Measurements from ENCODE around the gene CRY2.
A peak's percentile ranks its signal among the peaks of the same experiment; 100 is the strongest.
"Not testable (repeated sequence)": the region's sequence is repeated elsewhere in the genome, so short reads cannot be mapped to it uniquely, and the experiment has no call there.

Gene CRY2

DNA sequence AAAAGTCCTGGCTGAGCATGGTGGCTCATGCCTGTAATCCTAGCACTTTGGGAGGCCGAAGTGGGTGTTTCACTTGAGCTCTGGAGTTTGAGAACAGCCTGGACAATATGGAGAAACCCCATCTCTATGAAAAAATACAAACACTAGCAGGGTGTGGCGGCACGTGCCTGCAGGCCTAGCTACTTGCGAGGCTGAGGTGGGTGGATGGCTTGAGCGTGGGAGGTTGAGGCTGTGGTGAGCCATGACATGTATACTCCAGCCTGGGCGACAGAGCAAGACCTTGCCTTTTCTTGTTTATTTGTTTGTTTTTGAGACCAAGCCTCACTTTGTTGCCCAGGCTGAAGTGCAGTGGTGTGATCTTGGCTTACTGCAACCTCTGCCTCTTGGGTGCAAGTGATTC is 8.1 kb upstream of the CRY2 start:
- Histone ChIP-seq H3K27ac (ENCODE audit: low read length) (no peak overlapping the region), H3K27me3 (ENCODE audit: control insufficient read depth, insufficient read depth, low read length) (no peaks in the 10 kb centered on the region), H3K4me3 (ENCODE audit: low read length) (no peak overlapping the region), H3K4me1 (ENCODE audit: control insufficient read depth, low read depth, low read length) (peaks cover 4% of the 10 kb centered on the region), H3K9ac (ENCODE audit: low read length) (no peak overlapping the region), H3K36me3 (ENCODE audit: control insufficient read depth, low read depth, low read length) (no peaks in the 10 kb centered on the region), H3K9me3 (ENCODE audit: control insufficient read depth, low read depth, low read length) (no peaks in the 10 kb centered on the region)

- not testable (repeated sequence) for H3K9me3 ChIP-seq (ENCODE audit: control insufficient read depth, low read depth, low read length); H3K36me3 ChIP-seq (ENCODE audit: control insufficient read depth, low read depth, low read length); H3K27ac ChIP-seq (ENCODE audit: low read length); H3K4me3 ChIP-seq (ENCODE audit: low read length); H3K27me3 ChIP-seq (ENCODE audit: control insufficient read depth, insufficient read depth, low read length); H3K9ac ChIP-seq (ENCODE audit: low read length); H3K4me1 ChIP-seq (ENCODE audit: control insufficient read depth, low read depth, low read length)
These were observed 7.0 kb upstream of the CRY2 start for GRCh38 chr11:45840251-45840650.

GRCh38 chr11:45843158-45843924 is 3.9 kb upstream of the CRY2 start:
- Histone ChIP-seq H3K27me3 (ENCODE audit: control insufficient read depth, insufficient read depth, low read length) (peaks cover 24% of the 10 kb centered on the region), H3K36me3 (ENCODE audit: control insufficient read depth, low read depth, low read length) (no peaks in the 10 kb centered on the region), H3K4me1 (ENCODE audit: control insufficient read depth, low read depth, low read length) (peaks cover 4% of the 10 kb centered on the region), H3K9me3 (ENCODE audit: control insufficient read depth, low read depth, low read length) (no peaks in the 10 kb centered on the region), H3K27ac (ENCODE audit: low read length) (no peak overlapping the region), H3K4me3 (ENCODE audit: low read length) (no peak overlapping the region), H3K9ac (ENCODE audit: low read length) (no peak overlapping the region)

GRCh38 chr11:45844822-45845578 is 2.3 kb upstream of the CRY2 start:
- no peaks in the 10 kb centered on the region for H3K36me3 ChIP-seq (ENCODE audit: control insufficient read depth, low read depth, low read length)
- H3K4me1 ChIP-seq (ENCODE audit: control insufficient read depth, low read depth, low read length): peaks cover 4% of the 10 kb centered on the region
- no peak overlapping the region for H3K27ac ChIP-seq (ENCODE audit: low read length)
- no peaks in the 10 kb centered on the region for H3K9me3 ChIP-seq (ENCODE audit: control insufficient read depth, low read depth, low read length)
- H3K9ac ChIP-seq (ENCODE audit: low read length): no peak overlapping the region
- no peak overlapping the region for H3K4me3 ChIP-seq (ENCODE audit: low read length)
- H3K27me3 ChIP-seq (ENCODE audit: control insufficient read depth, insufficient read depth, low read length): peaks cover 31% of the 10 kb centered on the region

DNA sequence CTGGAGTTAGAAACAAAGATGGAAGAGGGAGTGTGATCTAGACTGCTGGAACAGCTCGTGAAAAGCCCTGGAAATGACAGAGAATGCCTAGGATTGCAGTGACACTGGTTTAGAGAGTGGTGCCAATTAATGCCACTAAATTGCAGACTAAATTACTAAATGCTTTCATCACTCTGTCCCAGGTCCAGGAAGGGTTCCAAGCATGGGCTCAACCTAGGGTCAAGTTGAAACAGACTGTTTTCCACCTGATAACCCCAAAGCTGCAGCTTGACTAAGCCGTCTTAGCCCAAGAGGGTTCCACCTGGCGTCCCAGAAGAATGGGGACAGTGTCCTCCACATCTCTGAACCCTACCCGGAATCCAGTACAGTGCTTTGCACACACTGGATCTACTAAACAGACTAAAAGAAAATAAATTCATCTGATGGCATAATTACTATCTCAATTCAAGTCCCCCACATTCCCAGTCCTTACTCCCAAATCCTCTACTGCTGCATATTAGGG is 1.1 kb upstream of the CRY2 start:
- no peaks in the 10 kb centered on the region for H3K36me3 ChIP-seq (ENCODE audit: control insufficient read depth, low read depth, low read length)
- no peak overlapping the region for H3K9ac ChIP-seq (ENCODE audit: low read length)
- H3K27ac ChIP-seq (ENCODE audit: low read length): no peak overlapping the region
- H3K4me3 ChIP-seq (ENCODE audit: low read length): no peak overlapping the region
- no peaks in the 10 kb centered on the region for H3K9me3 ChIP-seq (ENCODE audit: control insufficient read depth, low read depth, low read length)
- H3K4me1 ChIP-seq (ENCODE audit: control insufficient read depth, low read depth, low read length): peaks cover 4% of the 10 kb centered on the region
- H3K27me3 ChIP-seq (ENCODE audit: control insufficient read depth, insufficient read depth, low read length): peaks cover 31% of the 10 kb centered on the region

GRCh38 chr11:45847911-45848316 is 639 bp downstream of the CRY2 start:
- peak overlapping the region; percentile 66 for H3K9ac ChIP-seq (ENCODE audit: low read length)
- H3K27ac ChIP-seq (ENCODE audit: low read length): no peak overlapping the region
- no peaks in the 10 kb centered on the region for H3K36me3 ChIP-seq (ENCODE audit: control insufficient read depth, low read depth, low read length)
- peaks cover 31% of the 10 kb centered on the region for H3K27me3 ChIP-seq (ENCODE audit: control insufficient read depth, insufficient read depth, low read length)
- H3K4me3 ChIP-seq (ENCODE audit: low read length): peak overlapping the region; percentile 89
- peaks cover 12% of the 10 kb centered on the region for H3K4me1 ChIP-seq (ENCODE audit: control insufficient read depth, low read depth, low read length)
- no peaks in the 10 kb centered on the region for H3K9me3 ChIP-seq (ENCODE audit: control insufficient read depth, low read depth, low read length)

DNA sequence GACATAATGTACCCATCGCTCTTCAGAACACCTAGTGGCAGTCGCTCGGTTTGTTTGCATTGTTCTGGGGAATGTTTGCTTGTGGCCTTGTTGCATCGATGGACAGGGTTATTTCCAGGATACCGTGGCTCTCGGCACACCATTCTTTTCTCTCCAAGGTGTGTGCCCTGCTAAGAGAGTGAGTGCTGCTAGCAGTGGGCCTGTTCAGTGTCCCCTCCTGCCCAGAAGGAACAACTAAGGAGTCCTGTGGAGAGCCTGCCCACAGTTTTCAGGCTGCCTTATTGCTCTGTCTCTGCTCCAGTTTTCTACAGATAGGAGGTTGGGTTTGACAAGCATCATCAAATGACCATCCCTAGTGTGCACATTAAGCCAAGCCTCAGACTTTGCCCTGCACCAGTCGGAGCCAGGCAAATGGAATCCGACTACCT is 1.4 kb downstream of the CRY2 start:
- H3K9ac ChIP-seq (ENCODE audit: low read length): no peak overlapping the region
- peaks cover 13% of the 10 kb centered on the region for H3K4me1 ChIP-seq (ENCODE audit: control insufficient read depth, low read depth, low read length)
- H3K4me3 ChIP-seq (ENCODE audit: low read length): peak overlapping the region; percentile 89

DNA sequence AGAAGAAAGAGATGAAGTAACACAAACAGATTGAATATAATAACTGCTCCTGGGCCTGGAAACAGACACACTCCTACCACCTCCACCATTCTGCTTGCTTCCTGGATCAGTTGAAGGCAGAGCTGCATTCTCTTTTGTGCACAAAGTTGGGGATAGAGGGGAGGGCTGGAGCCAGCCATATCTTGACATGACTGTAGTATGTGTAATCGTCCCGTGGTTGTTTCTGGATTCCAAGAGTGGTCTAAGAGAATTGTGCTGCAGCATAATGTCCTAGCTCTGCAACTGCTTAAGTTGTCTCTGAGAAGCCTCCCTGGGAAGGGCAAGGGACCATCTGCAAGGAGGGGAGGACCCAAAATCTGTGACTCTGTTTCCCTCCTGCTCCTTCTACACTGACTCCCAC is 3.2 kb downstream of the CRY2 start:
- Histone ChIP-seq H3K36me3 (ENCODE audit: control insufficient read depth, low read depth, low read length) (no peaks in the 10 kb centered on the region), H3K9ac (ENCODE audit: low read length) (no peak overlapping the region), H3K27ac (ENCODE audit: low read length) (no peak overlapping the region), H3K4me3 (ENCODE audit: low read length) (no peak overlapping the region), H3K27me3 (ENCODE audit: control insufficient read depth, insufficient read depth, low read length) (peaks cover 24% of the 10 kb centered on the region), H3K9me3 (ENCODE audit: control insufficient read depth, low read depth, low read length) (no peaks in the 10 kb centered on the region), H3K4me1 (ENCODE audit: control insufficient read depth, low read depth, low read length) (peaks cover 23% of the 10 kb centered on the region)

More for the DNA sequence above, 1.4 kb downstream of the CRY2 start:
- H3K9me3 ChIP-seq (ENCODE audit: control insufficient read depth, low read depth, low read length): no peaks in the 10 kb centered on the region
- H3K27ac ChIP-seq (ENCODE audit: low read length): no peak overlapping the region
- H3K27me3 ChIP-seq (ENCODE audit: control insufficient read depth, insufficient read depth, low read length): peaks cover 31% of the 10 kb centered on the region
- H3K36me3 ChIP-seq (ENCODE audit: control insufficient read depth, low read depth, low read length): no peaks in the 10 kb centered on the region

DNA sequence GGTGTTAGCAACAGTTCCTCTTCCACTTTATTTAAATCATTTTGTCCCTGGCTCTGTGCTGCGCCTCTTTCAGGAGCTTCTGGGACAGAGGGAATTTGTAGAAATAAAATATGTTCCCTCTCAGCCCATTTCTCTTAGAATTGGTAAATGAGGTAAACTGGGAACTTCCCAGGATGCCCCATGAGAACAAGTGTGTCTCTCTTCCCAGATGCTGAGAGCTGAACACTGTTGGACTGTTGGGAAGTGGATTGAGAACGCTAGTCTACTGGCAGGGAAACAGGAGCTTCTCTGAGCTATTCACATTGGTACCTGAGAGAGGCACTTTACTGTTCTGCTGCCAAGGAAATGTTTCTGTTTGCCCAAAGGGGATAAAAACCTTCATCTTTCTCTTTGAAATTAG is 4.0 kb downstream of the CRY2 start:
- Histone ChIP-seq H3K27me3 (ENCODE audit: control insufficient read depth, insufficient read depth, low read length) (peaks cover 16% of the 10 kb centered on the region), H3K27ac (ENCODE audit: low read length) (no peak overlapping the region), H3K4me1 (ENCODE audit: control insufficient read depth, low read depth, low read length) (peaks cover 28% of the 10 kb centered on the region), H3K9me3 (ENCODE audit: control insufficient read depth, low read depth, low read length) (no peaks in the 10 kb centered on the region), H3K9ac (ENCODE audit: low read length) (no peak overlapping the region), H3K36me3 (ENCODE audit: control insufficient read depth, low read depth, low read length) (no peaks in the 10 kb centered on the region), H3K4me3 (ENCODE audit: low read length) (no peak overlapping the region)

DNA sequence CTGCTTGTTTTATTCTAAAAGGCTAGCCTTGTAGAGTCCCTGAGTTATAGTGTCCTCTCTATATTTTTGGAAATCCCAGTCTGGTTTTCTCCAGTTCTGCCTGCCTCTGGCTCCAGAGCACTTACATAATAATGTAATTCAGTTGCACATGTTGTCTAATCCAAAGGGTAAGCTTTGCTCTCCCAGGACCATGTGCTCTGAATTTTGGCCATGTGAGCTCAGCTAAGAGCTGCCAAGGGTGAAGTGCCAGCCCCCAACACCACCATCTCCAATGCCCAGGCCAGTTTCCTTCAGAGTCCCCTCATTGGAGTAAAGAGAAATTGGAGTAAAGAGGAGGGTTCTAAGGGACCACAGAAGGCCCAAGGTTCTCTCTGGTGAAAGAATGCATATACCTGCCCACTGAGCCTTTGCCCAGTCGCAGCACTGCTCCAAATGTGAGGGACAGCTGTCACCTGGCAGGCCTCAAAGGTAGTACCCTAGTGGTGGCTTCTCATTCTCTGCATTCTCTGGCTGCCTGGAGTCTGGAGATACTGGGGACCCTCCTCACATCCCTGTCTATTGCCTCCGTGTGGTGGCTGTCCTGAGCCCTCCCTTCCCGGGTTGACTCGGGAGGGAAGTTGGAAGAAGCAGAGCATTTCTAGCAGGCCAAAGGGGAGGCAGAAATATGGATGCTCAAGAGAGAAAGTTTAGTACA is 4.9 kb downstream of the CRY2 start:
- no peak overlapping the region for H3K9ac ChIP-seq (ENCODE audit: low read length)
- H3K4me1 ChIP-seq (ENCODE audit: control insufficient read depth, low read depth, low read length): peaks cover 28% of the 10 kb centered on the region
- H3K27me3 ChIP-seq (ENCODE audit: control insufficient read depth, insufficient read depth, low read length): peaks cover 9% of the 10 kb centered on the region
- no peak overlapping the region for H3K4me3 ChIP-seq (ENCODE audit: low read length)
- H3K36me3 ChIP-seq (ENCODE audit: control insufficient read depth, low read depth, low read length): no peaks in the 10 kb centered on the region
- H3K27ac ChIP-seq (ENCODE audit: low read length): no peak overlapping the region
- no peaks in the 10 kb centered on the region for H3K9me3 ChIP-seq (ENCODE audit: control insufficient read depth, low read depth, low read length)

DNA sequence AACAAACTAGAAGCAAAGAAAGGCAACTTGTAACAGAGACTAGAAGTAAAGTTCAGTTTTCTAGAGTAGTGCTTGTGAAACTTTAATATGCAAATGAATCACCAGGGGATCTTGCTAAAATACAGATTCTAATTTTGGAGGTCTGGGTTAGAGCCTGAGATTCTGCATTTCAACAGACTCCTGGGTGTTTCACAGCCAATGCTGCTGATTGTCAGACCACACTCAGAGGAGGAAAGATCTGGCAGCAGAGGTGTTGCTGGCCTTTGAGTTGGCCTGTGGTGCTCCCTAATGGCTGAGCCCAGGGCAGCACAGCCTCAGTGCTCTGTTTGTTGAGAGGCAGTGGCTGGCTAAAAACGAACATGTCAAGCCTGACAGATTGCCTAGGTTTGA is 5.4 kb downstream of the CRY2 start:
- no peak overlapping the region for H3K4me3 ChIP-seq (ENCODE audit: low read length)
- H3K9ac ChIP-seq (ENCODE audit: low read length): no peak overlapping the region
- no peaks in the 10 kb centered on the region for H3K9me3 ChIP-seq (ENCODE audit: control insufficient read depth, low read depth, low read length)
- H3K27me3 ChIP-seq (ENCODE audit: control insufficient read depth, insufficient read depth, low read length): peaks cover 9% of the 10 kb centered on the region
- peaks cover 28% of the 10 kb centered on the region for H3K4me1 ChIP-seq (ENCODE audit: control insufficient read depth, low read depth, low read length)
- no peak overlapping the region for H3K27ac ChIP-seq (ENCODE audit: low read length)
- H3K36me3 ChIP-seq (ENCODE audit: control insufficient read depth, low read depth, low read length): no peaks in the 10 kb centered on the region
